Retinal pigment epithelial cell (primary cell): ENCODE results near the gene NEUROD2.

Experiments
- DNase-seq: peaks from one replicate; pipeline ENCODE4 v3.0.0-alpha.2; 2010; ENCODE audit warnings: low read depth
- H3K4me3 ChIP-seq: 2 replicates; pipeline ENCODE4 v1.5.1; 2011; ENCODE audit warnings: mild to moderate bottlenecking, low read length, control low read depth, moderate library complexity
- TF ChIP-seq, protein P1 (sequence below): conservative IDR thresholded peaks from 2 replicates; pipeline ENCODE4 v1.5.1; 2011; ENCODE audit warnings: low read depth, low read length, control low read depth, inconsistent platforms

NEUROD2 gene

GRCh38 chr17:39605492-39606433 lies 2.0 kb downstream of the NEUROD2 start:
- TF ChIP-seq, protein P1, sequence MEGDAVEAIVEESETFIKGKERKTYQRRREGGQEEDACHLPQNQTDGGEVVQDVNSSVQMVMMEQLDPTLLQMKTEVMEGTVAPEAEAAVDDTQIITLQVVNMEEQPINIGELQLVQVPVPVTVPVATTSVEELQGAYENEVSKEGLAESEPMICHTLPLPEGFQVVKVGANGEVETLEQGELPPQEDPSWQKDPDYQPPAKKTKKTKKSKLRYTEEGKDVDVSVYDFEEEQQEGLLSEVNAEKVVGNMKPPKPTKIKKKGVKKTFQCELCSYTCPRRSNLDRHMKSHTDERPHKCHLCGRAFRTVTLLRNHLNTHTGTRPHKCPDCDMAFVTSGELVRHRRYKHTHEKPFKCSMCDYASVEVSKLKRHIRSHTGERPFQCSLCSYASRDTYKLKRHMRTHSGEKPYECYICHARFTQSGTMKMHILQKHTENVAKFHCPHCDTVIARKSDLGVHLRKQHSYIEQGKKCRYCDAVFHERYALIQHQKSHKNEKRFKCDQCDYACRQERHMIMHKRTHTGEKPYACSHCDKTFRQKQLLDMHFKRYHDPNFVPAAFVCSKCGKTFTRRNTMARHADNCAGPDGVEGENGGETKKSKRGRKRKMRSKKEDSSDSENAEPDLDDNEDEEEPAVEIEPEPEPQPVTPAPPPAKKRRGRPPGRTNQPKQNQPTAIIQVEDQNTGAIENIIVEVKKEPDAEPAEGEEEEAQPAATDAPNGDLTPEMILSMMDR = no peak
- no peak for DNase-seq
- H3K4me3 ChIP-seq = no peak overlapping the region

- DNase-seq = no peak
- TF ChIP-seq, protein P1 = no peak
- H3K4me3 ChIP-seq = no peak overlapping the region
Measured at GRCh38 chr17:39604911-39605491, 2.7 kb downstream of the NEUROD2 start.

DNA sequence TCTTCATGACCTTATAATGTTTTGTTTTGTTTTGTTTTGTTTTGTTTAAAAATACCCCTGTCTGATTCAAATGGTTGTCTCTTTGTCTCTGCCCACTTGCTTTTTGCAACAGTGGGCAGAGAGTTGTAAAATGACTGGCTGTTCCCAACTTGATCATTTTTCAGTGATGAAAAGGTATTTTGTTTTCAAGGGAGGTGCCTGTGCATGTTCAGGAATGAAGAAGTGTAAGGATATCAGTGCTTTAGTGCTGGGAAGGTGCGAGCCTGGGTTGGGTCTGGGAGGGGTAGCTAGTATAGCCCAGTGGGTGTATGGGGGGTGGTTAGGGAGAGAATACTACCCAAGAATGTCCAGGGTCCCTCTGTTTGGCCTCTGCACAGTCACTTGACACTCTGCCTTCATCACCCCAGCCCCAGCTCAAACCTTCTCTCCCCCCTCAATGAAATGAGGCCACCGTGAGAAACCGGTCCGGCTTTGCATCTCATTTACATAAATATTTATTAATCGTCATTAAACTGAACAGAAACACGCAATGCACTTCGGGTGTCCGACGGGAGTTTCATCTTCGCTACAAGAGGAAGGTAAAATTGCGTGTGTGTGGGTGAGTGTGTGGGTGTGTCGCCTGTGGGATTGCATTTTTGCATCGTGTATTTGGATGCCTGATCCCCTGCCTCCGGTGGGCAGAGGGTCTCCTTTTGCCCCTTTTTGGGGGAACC lies 4.3 kb downstream of the NEUROD2 start:
- no peak for DNase-seq
- TF ChIP-seq, protein P1 = no peak
- H3K4me3 ChIP-seq = no peak overlapping the region

- no peak for DNase-seq
- H3K4me3 ChIP-seq = no peak overlapping the region
- TF ChIP-seq, protein P1 = no peak
Measured at GRCh38 chr17:39602533-39603303, 5.0 kb downstream of the NEUROD2 start.

DNA sequence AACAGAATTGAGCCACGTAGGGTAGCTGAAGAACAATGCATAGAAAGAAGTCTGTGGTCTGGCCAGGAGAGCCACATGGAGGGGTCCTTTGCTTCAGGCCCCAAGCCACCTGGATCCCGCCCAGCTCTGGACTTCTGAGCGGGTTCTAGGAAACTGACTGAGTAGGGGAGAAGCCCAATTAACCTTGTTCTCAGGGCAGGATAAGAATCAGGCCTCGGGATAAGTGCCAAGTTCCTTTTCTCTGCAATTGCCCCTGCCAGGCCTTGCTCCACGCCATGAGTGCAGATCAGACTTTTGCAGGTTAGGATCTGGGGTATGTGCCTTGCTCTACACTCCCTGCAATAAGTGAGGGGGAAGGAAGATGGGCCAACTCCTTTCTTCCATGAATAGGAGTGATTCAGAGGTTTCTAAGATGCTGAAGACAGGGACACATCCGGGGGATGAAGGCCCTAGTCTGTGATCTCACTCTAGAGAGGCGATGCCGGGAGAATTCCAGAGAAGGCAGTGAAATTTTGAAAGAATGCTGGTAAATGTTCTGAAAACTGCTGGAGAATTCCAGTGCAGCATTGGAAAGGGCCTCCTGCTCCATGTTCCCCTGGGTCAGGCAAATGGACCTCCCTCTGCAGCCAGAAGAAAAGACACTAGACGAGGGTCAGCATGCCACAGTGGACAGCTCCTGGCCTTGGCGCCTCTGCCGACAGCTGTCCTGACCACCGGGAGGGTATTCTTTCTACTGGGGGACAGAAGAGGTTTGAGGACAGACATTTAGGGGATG lies 5.8 kb downstream of the NEUROD2 start:
- no peak overlapping the region for H3K4me3 ChIP-seq
- DNase-seq = no peak
- TF ChIP-seq, protein P1 = no peak

GRCh38 chr17:39600997-39601597 lies 6.6 kb downstream of the NEUROD2 start:
- TF ChIP-seq, protein P1 = no peak
- no peak overlapping the region for H3K4me3 ChIP-seq
- DNase-seq = no peak
